Esophagus (tissue), 2 donors: ENCODE measurements around the gene PLEKHB2. TPM values are rescaled to one million over a fixed set of nuclear protein-coding genes. Genes with fewer than 3 reads are reported as not detected.
A peak's percentile ranks its signal among the peaks of the same experiment; 100 is the strongest.

ENCODE experiments used
- H3K27ac ChIP-seq, 2 donors: one replicate each; pipeline ENCODE4 v1.5.1; 2013; ENCODE audit warnings: low read depth in 2 of 2, mild to moderate bottlenecking in 2 of 2, inconsistent platforms in 1 of 2, low read length in 1 of 2, moderate library complexity in 1 of 2
- H3K27me3 ChIP-seq, 2 donors: one replicate each; pipeline ENCODE4 v1.6.1; 2013; ENCODE audit warnings: low read length in 2 of 2, control low read depth in 1 of 2, mild to moderate bottlenecking in 1 of 2; ENCODE audit not compliant: insufficient read depth in 2 of 2, control insufficient read depth in 1 of 2
- H3K36me3 ChIP-seq, 2 donors: one replicate each; pipeline ENCODE4 v1.6.1; 2013; ENCODE audit warnings: low read length in 1 of 2; ENCODE audit not compliant: control insufficient read depth in 2 of 2, insufficient read depth in 2 of 2
- H3K4me1 ChIP-seq, 2 donors: one replicate each; pipeline ENCODE4 v1.6.1; 2013; ENCODE audit warnings: low read length in 1 of 2; ENCODE audit not compliant: control insufficient read depth in 2 of 2, insufficient read depth in 2 of 2
- H3K4me3 ChIP-seq, 2 donors: one replicate each; pipeline ENCODE4 v1.5.1; 2013; ENCODE audit warnings: low read length in 2 of 2, mild to moderate bottlenecking in 2 of 2, low read depth in 1 of 2, moderate library complexity in 1 of 2
- H3K9me3 ChIP-seq, 2 donors: one replicate each; pipeline ENCODE4 v1.6.1; 2013; ENCODE audit warnings: mild to moderate bottlenecking in 2 of 2, low read depth in 1 of 2, low read length in 1 of 2, moderate library complexity in 1 of 2; ENCODE audit not compliant: control insufficient read depth in 2 of 2, insufficient read depth in 1 of 2
- WGBS, 2 donors: extraction: QIAGEN DNeasy Blood & Tissue Kit; methylation state at CpG; one replicate each; pipeline ENCODE4 v1.1.7; 2013; 5-methylcytosine and 5-hydroxymethylcytosine counted together
- polyA plus RNA-seq, 2 donors: library from polyadenylated mRNA; stranded (reverse); fragments of 200-250 nt; gene quantifications; one replicate each; pipeline ENCODE4 v1.2.3, GENCODE V29; 2013
- donor health status: healthy with polysubstance abuse.
- donor health status: Bipolar disorder and iron deficiency.

The PLEKHB2 gene
- polyA plus RNA-seq, 2 donors: 8.7 to 18.0 TPM

GRCh38 chr2:131093006-131093695 lies 12.0 kb upstream of the PLEKHB2 start, which contains the start of gene FAM168B:
FAM168B (minus strand) TSS chr2:131093460; CDS start chr2:131082646, 10,814 bp downstream.
- Histone ChIP-seq H3K36me3 (no peaks in the 10 kb centered on the region), H3K27me3 (no peaks in the 10 kb centered on the region), H3K4me3 (peak within 1 kb of the TSS; percentile 76 to 95), H3K27ac (peak within 1 kb of the TSS; percentile 98 to 99), H3K9me3 (no peaks in the 10 kb centered on the region), H3K4me1 (no peaks in the 10 kb centered on the region)
- 1% methylated on average over 56 to 107 of the region's 107 CpGs for WGBS, 2 donors

GRCh38 chr2:131093696-131094462 lies 11.3 kb upstream of the PLEKHB2 start:
- WGBS, 2 donors: 7 to 8% methylated on average over 37 of the region's 37 CpGs
- Histone ChIP-seq H3K9me3 (no peaks in the 10 kb centered on the region), H3K4me3 (peak overlapping the region; percentile 76 to 95), H3K36me3 (no peaks in the 10 kb centered on the region), H3K4me1 (no peaks in the 10 kb centered on the region), H3K27me3 (no peaks in the 10 kb centered on the region), H3K27ac (peak overlapping the region; percentile 98 to 99)

- Histone ChIP-seq H3K36me3 (no peaks in the 10 kb centered on the region), H3K27me3 (no peaks in the 10 kb centered on the region), H3K27ac (peak overlapping the region in 1 of 2 donors; percentile 27), H3K4me1 (no peaks in the 10 kb centered on the region), H3K9me3 (no peaks in the 10 kb centered on the region), H3K4me3 (no peak overlapping the region)
- WGBS, 2 donors: 58 to 59% methylated on average over 22 of the region's 22 CpGs
Measured at GRCh38 chr2:131094463-131095281, 10.5 kb upstream of the PLEKHB2 start.

- H3K27me3 ChIP-seq: no peaks in the 10 kb centered on the region
- 89 to 90% methylated on average over 2 of the region's 2 CpGs for WGBS, 2 donors
- H3K27ac ChIP-seq: no peak overlapping the region
- no peaks in the 10 kb centered on the region for H3K36me3 ChIP-seq
- H3K9me3 ChIP-seq: no peaks in the 10 kb centered on the region
- peaks cover 0 to 4% of the 10 kb centered on the region in 2 donors for H3K4me1 ChIP-seq
- H3K4me3 ChIP-seq: no peak overlapping the region
Measured at GRCh38 chr2:131103165-131103564, 2.0 kb upstream of the PLEKHB2 start.

GRCh38 chr2:131104487-131105155 lies 515 bp upstream of the PLEKHB2 start:
- Histone ChIP-seq H3K4me1 (peaks cover 0 to 4% of the 10 kb centered on the region in 2 donors), H3K27ac (peak overlapping the region; percentile 96 to 98), H3K9me3 (no peaks in the 10 kb centered on the region), H3K27me3 (no peaks in the 10 kb centered on the region), H3K4me3 (peak overlapping the region; percentile 17 to 93), H3K36me3 (no peaks in the 10 kb centered on the region)
- 0 to 1% methylated on average over 20 of the region's 20 CpGs for WGBS, 2 donors

GRCh38 chr2:131105950-131106801 lies 1.0 kb downstream of the PLEKHB2 start:
- H3K4me1 ChIP-seq: peaks cover 0 to 4% of the 10 kb centered on the region in 2 donors
- peak overlapping the region; percentile 93 to 97 for H3K4me3 ChIP-seq
- WGBS, 2 donors: 2 to 3% methylated on average over 19 of the region's 19 CpGs
- no peaks in the 10 kb centered on the region for H3K36me3 ChIP-seq
- no peaks in the 10 kb centered on the region for H3K9me3 ChIP-seq
- H3K27ac ChIP-seq: peak overlapping the region; percentile 96 to 98
- H3K27me3 ChIP-seq: no peaks in the 10 kb centered on the region

GRCh38 chr2:131112529-131112928 lies 7.4 kb downstream of the PLEKHB2 start:
- Histone ChIP-seq H3K4me3 (no peak overlapping the region), H3K9me3 (no peaks in the 10 kb centered on the region), H3K36me3 (no peaks in the 10 kb centered on the region), H3K4me1 (no peaks in the 10 kb centered on the region), H3K27ac (no peak overlapping the region), H3K27me3 (no peaks in the 10 kb centered on the region)
- WGBS, 2 donors: 61 to 70% methylated on average over 2 of the region's 2 CpGs

GRCh38 chr2:131113566-131114227 lies 8.6 kb downstream of the PLEKHB2 start:
- no peaks in the 10 kb centered on the region for H3K36me3 ChIP-seq
- 92 to 93% methylated on average over 7 of the region's 7 CpGs for WGBS, 2 donors
- H3K27me3 ChIP-seq: no peaks in the 10 kb centered on the region
- H3K9me3 ChIP-seq: no peaks in the 10 kb centered on the region
- H3K4me3 ChIP-seq: no peak overlapping the region
- H3K27ac ChIP-seq: no peak overlapping the region
- no peaks in the 10 kb centered on the region for H3K4me1 ChIP-seq
